ENCODE results near the gene SUMF2. TPM values are rescaled to one million over a fixed set of nuclear protein-coding genes. Genes with fewer than 3 reads are reported as not detected.

SUMF2 gene
- total and polyA plus RNA-seq, 2 of the 13 experiments (the other 11 are each of a cell fraction or from before 2014, with no cell fraction given): 48.9 to 54.4 TPM

DNA sequence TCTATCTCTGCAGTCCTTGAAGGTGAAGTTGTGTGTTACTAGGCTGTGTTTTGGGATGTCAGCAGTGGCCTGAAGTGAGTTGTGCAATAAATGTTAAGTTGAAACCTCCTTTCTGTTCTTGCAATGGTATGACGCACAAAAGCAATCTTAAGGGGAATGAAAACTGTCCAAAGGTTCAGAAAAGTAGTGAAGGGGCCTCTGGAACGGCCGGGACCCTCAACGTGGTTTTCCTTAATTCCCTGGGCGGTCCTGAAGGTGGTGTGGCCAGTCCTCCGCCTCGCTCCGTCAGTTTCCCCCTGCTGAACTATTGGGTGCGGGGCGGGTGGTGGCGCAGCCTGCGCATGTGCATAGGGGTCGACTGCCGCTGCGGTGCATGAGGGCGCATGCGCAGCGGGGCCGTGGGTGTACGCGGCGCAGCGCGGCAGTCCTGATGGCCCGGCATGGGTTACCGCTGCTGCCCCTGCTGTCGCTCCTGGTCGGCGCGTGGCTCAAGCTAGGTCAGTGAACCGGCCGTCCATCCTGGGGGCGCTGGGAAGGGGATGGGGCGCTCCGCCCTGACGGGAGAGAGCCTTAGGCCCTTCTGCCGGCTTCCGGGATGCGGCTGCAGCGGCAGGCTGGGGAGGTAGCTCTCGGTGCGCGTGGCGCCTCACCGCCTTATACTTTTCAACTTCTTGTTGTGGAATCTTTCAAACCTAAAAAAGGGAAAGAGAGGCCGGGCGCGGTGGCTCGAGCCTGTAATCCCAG lies at the start of gene SUMF2 (continued):
- TF ChIP-seq, protein P1, sequence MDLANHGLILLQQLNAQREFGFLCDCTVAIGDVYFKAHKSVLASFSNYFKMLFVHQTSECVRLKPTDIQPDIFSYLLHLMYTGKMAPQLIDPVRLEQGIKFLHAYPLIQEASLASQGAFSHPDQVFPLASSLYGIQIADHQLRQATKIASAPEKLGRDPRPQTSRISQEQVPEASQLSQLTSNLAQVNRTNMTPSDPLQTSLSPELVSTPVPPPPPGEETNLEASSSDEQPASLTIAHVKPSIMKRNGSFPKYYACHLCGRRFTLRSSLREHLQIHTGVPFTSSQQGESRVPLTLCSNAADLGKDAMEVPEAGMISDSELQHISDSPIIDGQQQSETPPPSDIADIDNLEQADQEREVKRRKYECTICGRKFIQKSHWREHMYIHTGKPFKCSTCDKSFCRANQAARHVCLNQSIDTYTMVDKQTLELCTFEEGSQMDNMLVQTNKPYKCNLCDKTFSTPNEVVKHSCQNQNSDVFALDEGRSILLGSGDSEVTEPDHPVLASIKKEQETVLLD (CRISPR knock-in tag; IDR thresholded peaks at IDR 0.05; ENCODE audit: low read depth): no peak; the same call in 1 of the 2 replicates
- TF ChIP-seq ZNF333 (CRISPR knock-in tag; IDR thresholded peaks at IDR 0.05; ENCODE audit: borderline replicate concordance): no peak; the same call in 1 of the 2 replicates
- no peak; the same call in none of the 2 replicates for TF ChIP-seq PHF20 (CRISPR knock-in tag; IDR thresholded peaks at IDR 0.05)
- TF ChIP-seq, protein P2, sequence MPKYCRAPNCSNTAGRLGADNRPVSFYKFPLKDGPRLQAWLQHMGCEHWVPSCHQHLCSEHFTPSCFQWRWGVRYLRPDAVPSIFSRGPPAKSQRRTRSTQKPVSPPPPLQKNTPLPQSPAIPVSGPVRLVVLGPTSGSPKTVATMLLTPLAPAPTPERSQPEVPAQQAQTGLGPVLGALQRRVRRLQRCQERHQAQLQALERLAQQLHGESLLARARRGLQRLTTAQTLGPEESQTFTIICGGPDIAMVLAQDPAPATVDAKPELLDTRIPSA (CRISPR knock-in tag; IDR thresholded peaks at IDR 0.05; ENCODE audit: borderline replicate concordance): peak; percentile 83; the same call in 1 of the 2 replicates
- no peak for TF ChIP-seq NFYB (CRISPR knock-in tag; IDR thresholded peaks at IDR 0.05)
- TF ChIP-seq, protein P3, sequence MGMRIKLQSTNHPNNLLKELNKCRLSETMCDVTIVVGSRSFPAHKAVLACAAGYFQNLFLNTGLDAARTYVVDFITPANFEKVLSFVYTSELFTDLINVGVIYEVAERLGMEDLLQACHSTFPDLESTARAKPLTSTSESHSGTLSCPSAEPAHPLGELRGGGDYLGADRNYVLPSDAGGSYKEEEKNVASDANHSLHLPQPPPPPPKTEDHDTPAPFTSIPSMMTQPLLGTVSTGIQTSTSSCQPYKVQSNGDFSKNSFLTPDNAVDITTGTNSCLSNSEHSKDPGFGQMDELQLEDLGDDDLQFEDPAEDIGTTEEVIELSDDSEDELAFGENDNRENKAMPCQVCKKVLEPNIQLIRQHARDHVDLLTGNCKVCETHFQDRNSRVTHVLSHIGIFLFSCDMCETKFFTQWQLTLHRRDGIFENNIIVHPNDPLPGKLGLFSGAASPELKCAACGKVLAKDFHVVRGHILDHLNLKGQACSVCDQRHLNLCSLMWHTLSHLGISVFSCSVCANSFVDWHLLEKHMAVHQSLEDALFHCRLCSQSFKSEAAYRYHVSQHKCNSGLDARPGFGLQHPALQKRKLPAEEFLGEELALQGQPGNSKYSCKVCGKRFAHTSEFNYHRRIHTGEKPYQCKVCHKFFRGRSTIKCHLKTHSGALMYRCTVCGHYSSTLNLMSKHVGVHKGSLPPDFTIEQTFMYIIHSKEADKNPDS (CRISPR knock-in tag; IDR thresholded peaks at IDR 0.05): peak; percentile 70; the same call in 1 of the 2 replicates
- TF ChIP-seq HNF4G (IDR thresholded peaks at IDR 0.05; ENCODE audit: borderline replicate concordance, low read depth, low read length): no peak
- TF ChIP-seq HNF4G (CRISPR knock-in tag; IDR thresholded peaks at IDR 0.05; ENCODE audit: borderline replicate concordance, low read depth): peak; percentile 22; the same call in 1 of the 2 replicates
- peak; percentile 72; the same call in 1 of the 2 replicates for TF ChIP-seq SPEN (CRISPR knock-in tag; IDR thresholded peaks at IDR 0.05; ENCODE audit: low read depth)
- peak; percentile 90; the same call in 1 of the 2 replicates for TF ChIP-seq ZNF234 (CRISPR knock-in tag; conservative IDR thresholded peaks at IDR 0.05)
- no peak for TF ChIP-seq TCF7L2 (IDR thresholded peaks at IDR 0.05; ENCODE audit: low read depth, low read length)
- no peak for TF ChIP-seq GZF1 (CRISPR knock-in tag; IDR thresholded peaks at IDR 0.05)
- TF ChIP-seq ZBTB42 (CRISPR knock-in tag; IDR thresholded peaks at IDR 0.05): 0 out of 2 replicates have a peak, but pooled peaks have one; percentile 4
- TF ChIP-seq, protein P4, sequence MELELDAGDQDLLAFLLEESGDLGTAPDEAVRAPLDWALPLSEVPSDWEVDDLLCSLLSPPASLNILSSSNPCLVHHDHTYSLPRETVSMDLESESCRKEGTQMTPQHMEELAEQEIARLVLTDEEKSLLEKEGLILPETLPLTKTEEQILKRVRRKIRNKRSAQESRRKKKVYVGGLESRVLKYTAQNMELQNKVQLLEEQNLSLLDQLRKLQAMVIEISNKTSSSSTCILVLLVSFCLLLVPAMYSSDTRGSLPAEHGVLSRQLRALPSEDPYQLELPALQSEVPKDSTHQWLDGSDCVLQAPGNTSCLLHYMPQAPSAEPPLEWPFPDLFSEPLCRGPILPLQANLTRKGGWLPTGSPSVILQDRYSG (CRISPR knock-in tag; IDR thresholded peaks at IDR 0.05): no peak
- no peak for TF ChIP-seq HMG20B (CRISPR knock-in tag; conservative IDR thresholded peaks at IDR 0.05)
- peak; percentile 70 for TF ChIP-seq PITX1 (CRISPR knock-in tag; IDR thresholded peaks at IDR 0.05)
- TF ChIP-seq AFF4 (CRISPR knock-in tag; IDR thresholded peaks at IDR 0.05): no peak
- TF ChIP-seq PPARG (CRISPR knock-in tag; conservative IDR thresholded peaks at IDR 0.05): no peak
- TF ChIP-seq GATAD2A (CRISPR knock-in tag; IDR thresholded peaks at IDR 0.05): no peak; the same call in 1 of the 2 replicates

Data from HepG2 (cell line).